ENCODE measurements around the gene GNPTG. TPM values are rescaled to one million over a fixed set of nuclear protein-coding genes. Genes with fewer than 3 reads are reported as not detected.

Gene GNPTG
- total and polyA plus RNA-seq, 2 of the 13 experiments (the other 11 are each of a cell fraction or from before 2014, with no cell fraction given) = 22.7 to 71.1 TPM

DNA sequence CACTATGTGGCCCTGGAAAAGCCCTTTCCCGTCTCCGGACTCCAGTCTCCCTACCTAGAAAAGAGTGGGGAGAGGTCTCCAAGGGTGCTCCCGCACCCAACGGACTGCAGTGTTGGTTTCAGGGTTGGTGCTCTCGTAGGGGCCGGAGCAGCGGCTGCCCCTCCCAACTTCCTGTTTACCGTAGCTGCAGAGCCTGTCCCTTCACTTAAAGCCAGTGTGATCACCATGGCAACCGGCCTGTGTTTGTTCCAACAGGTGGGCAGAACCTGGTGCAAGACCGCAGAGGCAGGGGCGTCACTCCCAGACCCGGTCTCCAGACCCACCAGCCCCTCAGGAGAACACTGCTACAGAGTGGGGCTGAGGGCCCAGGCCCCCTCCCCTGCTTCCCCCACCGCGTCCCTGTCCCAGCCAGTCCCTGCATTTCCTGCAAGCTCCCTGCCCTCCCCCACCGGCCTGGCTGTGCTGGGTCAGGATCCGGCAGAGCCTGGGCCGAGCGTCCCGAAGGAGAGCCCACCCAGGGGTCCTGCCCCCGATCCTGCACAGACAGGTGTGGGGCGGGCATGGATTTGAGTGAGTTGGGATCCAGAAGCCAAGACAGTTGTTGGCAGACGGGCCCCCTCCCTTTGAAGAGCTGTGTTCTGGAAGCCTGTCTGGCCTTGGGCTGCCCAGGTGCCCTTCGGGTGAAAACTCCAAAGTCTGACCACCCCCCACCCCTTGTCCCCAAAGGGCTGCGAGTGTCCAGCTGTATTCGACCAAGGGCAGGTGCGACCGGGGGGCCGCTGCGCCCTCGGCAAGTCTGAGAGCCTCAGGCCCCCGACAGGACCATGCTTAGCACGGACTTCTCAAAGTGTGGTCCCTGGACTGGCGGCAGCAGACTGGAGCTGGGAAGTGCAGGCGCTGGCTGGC is 19.8 kb upstream of the GNPTG start (continued):
- TF ChIP-seq ZNF276 (CRISPR knock-in tag; IDR thresholded peaks at IDR 0.05; ENCODE audit: low read depth) = no peak
- TF ChIP-seq SMARCE1 (IDR thresholded peaks at IDR 0.05; ENCODE audit: borderline replicate concordance) = no peak
- TF ChIP-seq, protein P1, sequence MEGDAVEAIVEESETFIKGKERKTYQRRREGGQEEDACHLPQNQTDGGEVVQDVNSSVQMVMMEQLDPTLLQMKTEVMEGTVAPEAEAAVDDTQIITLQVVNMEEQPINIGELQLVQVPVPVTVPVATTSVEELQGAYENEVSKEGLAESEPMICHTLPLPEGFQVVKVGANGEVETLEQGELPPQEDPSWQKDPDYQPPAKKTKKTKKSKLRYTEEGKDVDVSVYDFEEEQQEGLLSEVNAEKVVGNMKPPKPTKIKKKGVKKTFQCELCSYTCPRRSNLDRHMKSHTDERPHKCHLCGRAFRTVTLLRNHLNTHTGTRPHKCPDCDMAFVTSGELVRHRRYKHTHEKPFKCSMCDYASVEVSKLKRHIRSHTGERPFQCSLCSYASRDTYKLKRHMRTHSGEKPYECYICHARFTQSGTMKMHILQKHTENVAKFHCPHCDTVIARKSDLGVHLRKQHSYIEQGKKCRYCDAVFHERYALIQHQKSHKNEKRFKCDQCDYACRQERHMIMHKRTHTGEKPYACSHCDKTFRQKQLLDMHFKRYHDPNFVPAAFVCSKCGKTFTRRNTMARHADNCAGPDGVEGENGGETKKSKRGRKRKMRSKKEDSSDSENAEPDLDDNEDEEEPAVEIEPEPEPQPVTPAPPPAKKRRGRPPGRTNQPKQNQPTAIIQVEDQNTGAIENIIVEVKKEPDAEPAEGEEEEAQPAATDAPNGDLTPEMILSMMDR (CRISPR knock-in tag; IDR thresholded peaks at IDR 0.05) = no peak
- no peak; the same call in 1 of the 2 replicates for TF ChIP-seq ZNF503 (CRISPR knock-in tag; IDR thresholded peaks at IDR 0.05)
- no peak for TF ChIP-seq ZFP1 (CRISPR knock-in tag; IDR thresholded peaks at IDR 0.05)
- no peak for TF ChIP-seq MEIS1 (CRISPR knock-in tag; IDR thresholded peaks at IDR 0.05; ENCODE audit: borderline replicate concordance)
- no peak for TF ChIP-seq ZNF615 (CRISPR knock-in tag; IDR thresholded peaks at IDR 0.05; ENCODE audit: borderline replicate concordance)
- no peak for TF ChIP-seq ZNF543 (CRISPR knock-in tag; IDR thresholded peaks at IDR 0.05)
- TF ChIP-seq ZC3H13 (CRISPR knock-in tag; IDR thresholded peaks at IDR 0.05) = no peak
- no peak for TF ChIP-seq KAT2B (IDR thresholded peaks at IDR 0.05; ENCODE audit: borderline replicate concordance, low read depth, low read length)
- TF ChIP-seq CEBPZ (IDR thresholded peaks at IDR 0.05; ENCODE audit: low read length) = no peak
- peak; percentile 63; the same call in 1 of the 2 replicates for TF ChIP-seq MAZ (IDR thresholded peaks at IDR 0.05; ENCODE audit: borderline replicate concordance, low read depth, low read length)
- peak; percentile 62; the same call in 1 of the 2 replicates for TF ChIP-seq MAZ (CRISPR knock-in tag; IDR thresholded peaks at IDR 0.05; ENCODE audit: low read depth)
- no peak for TF ChIP-seq ZNF337 (CRISPR knock-in tag; IDR thresholded peaks at IDR 0.05; ENCODE audit: borderline replicate concordance, low read depth)
- no peak; the same call in 1 of the 2 replicates for TF ChIP-seq YEATS2 (CRISPR knock-in tag; IDR thresholded peaks at IDR 0.05; ENCODE audit: borderline replicate concordance)
- no peak for TF ChIP-seq SCMH1 (CRISPR knock-in tag; IDR thresholded peaks at IDR 0.05; ENCODE audit: borderline replicate concordance)
- TF ChIP-seq, protein P2, sequence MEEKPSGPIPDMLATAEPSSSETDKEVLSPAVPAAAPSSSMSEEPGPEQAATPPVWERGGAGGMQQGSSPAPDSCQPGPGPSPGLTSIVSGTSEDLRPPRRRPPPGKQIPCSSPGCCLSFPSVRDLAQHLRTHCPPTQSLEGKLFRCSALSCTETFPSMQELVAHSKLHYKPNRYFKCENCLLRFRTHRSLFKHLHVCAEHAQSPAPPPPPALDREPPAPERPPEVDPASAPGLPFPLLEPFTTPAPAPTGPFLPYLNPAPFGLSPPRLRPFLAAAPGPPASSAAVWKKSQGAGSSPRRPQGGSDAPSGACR (CRISPR knock-in tag; IDR thresholded peaks at IDR 0.05) = peak; percentile 73; the same call in 1 of the 2 replicates
